ENCODE measurements around the gene MAEL. TPM values are rescaled to one million over a fixed set of nuclear protein-coding genes. Genes with fewer than 3 reads are reported as not detected.

The MAEL gene
- polyA plus RNA-seq, 4 donors = 0.10 TPM; not detected in 3

DNA sequence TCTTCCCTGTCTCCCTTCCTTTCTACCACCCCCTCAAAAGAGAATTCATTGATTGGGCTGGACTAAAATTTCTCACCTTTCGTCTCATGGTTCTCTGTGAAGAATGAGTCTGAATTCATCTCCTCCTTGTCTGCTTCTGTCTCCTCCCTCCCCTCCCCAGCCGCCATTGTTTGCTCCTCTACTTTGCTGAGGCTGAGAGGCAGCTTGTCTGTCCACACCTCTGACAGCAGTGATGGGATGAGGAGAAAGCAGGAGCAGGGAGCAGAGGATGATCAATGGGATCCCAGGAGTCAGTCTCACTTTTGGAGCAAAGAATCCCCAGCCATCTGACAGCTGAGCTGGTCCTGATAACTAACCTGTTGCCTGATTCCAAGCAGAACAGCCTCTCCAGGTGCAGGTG is 16.3 kb upstream of the MAEL start:
- 34 to 57% (median 52%) methylated on average over 2 of the region's 2 CpGs for WGBS, 3 donors

GRCh38 chr1:166974647-166975345 is 14.3 kb upstream of the MAEL start:
- peak; percentile 4 to 31 for DNase-seq

More for the DNA sequence above, 16.3 kb upstream of the MAEL start:
- H3K27me3 ChIP-seq (ENCODE audit: control insufficient read depth in 3 of 3, insufficient read depth in 3 of 3, low read length in 3 of 3) = peaks cover 0 to 61% (median 4%) of the 10 kb centered on the region in 3 donors
- H3K27ac ChIP-seq (ENCODE audit: low read depth in 1 of 3, low read length in 2 of 3) = no peak overlapping the region
- H3K9me3 ChIP-seq (ENCODE audit: control insufficient read depth in 2 of 2, insufficient read depth in 1 of 2, low read depth in 1 of 2, low read length in 1 of 2) = no peaks in the 10 kb centered on the region
- no peak for DNase-seq
- H3K36me3 ChIP-seq (ENCODE audit: control insufficient read depth in 3 of 3, insufficient read depth in 2 of 3, low read depth in 1 of 3, low read length in 3 of 3) = no peaks in the 10 kb centered on the region
- no peak overlapping the region for H3K4me3 ChIP-seq (ENCODE audit: low read depth in 1 of 3, low read length in 3 of 3)
- no peaks in the 10 kb centered on the region for H3K4me1 ChIP-seq (ENCODE audit: control insufficient read depth in 3 of 3, insufficient read depth in 2 of 3, low read depth in 1 of 3, low read length in 2 of 3)
- no peak for FAIRE-seq

GRCh38 chr1:166975361-166976129 is 13.5 kb upstream of the MAEL start, which contains the start of gene ILDR2:
TSS of gene ILDR2 (minus strand) at chr1:166975540. CDS start at chr1:166975268, 272 bp downstream.
- no peak for FAIRE-seq

More at GRCh38 chr1:166974647-166975345, 14.3 kb upstream of the MAEL start:
- Histone ChIP-seq H3K4me3 (ENCODE audit: low read depth in 1 of 3, low read length in 3 of 3) (peak overlapping the region; percentile 42 to 81 (median 63)), H3K9me3 (ENCODE audit: control insufficient read depth in 2 of 2, insufficient read depth in 1 of 2, low read depth in 1 of 2, low read length in 1 of 2) (no peaks in the 10 kb centered on the region), H3K27ac (ENCODE audit: low read depth in 1 of 3, low read length in 2 of 3) (no peak overlapping the region), H3K27me3 (ENCODE audit: control insufficient read depth in 3 of 3, insufficient read depth in 3 of 3, low read length in 3 of 3) (peaks cover 0 to 70% (median 2%) of the 10 kb centered on the region in 3 donors), H3K36me3 (ENCODE audit: control insufficient read depth in 3 of 3, insufficient read depth in 2 of 3, low read depth in 1 of 3, low read length in 3 of 3) (no peaks in the 10 kb centered on the region), H3K4me1 (ENCODE audit: control insufficient read depth in 3 of 3, insufficient read depth in 2 of 3, low read depth in 1 of 3, low read length in 2 of 3) (no peaks in the 10 kb centered on the region)
- FAIRE-seq = no peak
- WGBS, 3 donors = 1 to 3% (median 2%) methylated on average over 17 of the region's 17 CpGs

DNA sequence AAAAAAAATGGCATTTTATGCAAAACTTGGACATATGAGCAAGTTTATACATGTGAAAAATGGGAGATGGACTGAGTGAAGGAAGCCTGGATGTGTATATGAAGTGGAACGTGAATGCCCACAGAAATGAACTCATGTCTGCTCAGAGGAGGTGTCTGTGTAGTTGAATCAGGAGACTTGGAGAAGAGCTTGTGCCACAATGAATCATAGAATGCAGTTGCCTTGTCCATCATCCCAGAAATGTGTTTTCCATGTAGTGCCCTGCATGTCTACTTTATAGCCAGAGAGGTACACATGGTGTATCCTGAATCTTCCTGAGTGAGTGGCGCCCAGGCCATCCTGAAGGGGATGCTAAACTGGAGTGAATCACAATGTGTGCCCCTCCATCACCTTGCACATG is 11.1 kb upstream of the MAEL start:
- H3K36me3 ChIP-seq (ENCODE audit: control insufficient read depth in 3 of 3, insufficient read depth in 2 of 3, low read depth in 1 of 3, low read length in 3 of 3) = no peaks in the 10 kb centered on the region
- H3K4me3 ChIP-seq (ENCODE audit: low read depth in 1 of 3, low read length in 3 of 3) = no peak overlapping the region
- H3K27ac ChIP-seq (ENCODE audit: low read depth in 1 of 3, low read length in 2 of 3) = no peak overlapping the region
- no peaks in the 10 kb centered on the region for H3K9me3 ChIP-seq (ENCODE audit: control insufficient read depth in 2 of 2, insufficient read depth in 1 of 2, low read depth in 1 of 2, low read length in 1 of 2)
- H3K4me1 ChIP-seq (ENCODE audit: control insufficient read depth in 3 of 3, insufficient read depth in 2 of 3, low read depth in 1 of 3, low read length in 2 of 3) = no peaks in the 10 kb centered on the region
- WGBS, 3 donors = 86 to 96% (median 89%) methylated on average over 2 of the region's 2 CpGs
- peaks cover 0 to 55% (median 4%) of the 10 kb centered on the region in 3 donors for H3K27me3 ChIP-seq (ENCODE audit: control insufficient read depth in 3 of 3, insufficient read depth in 3 of 3, low read length in 3 of 3)
- DNase-seq = no peak
- no peak for FAIRE-seq

More at GRCh38 chr1:166975361-166976129, 13.5 kb upstream of the MAEL start, which contains the start of gene ILDR2:
- 1% methylated on average over 50 to 97 of the region's 97 CpGs for WGBS, 3 donors
- DNase-seq = peak; percentile 32 to 60
- Histone ChIP-seq H3K4me1 (ENCODE audit: control insufficient read depth in 3 of 3, insufficient read depth in 2 of 3, low read depth in 1 of 3, low read length in 2 of 3) (no peaks in the 10 kb centered on the region), H3K9me3 (ENCODE audit: control insufficient read depth in 2 of 2, insufficient read depth in 1 of 2, low read depth in 1 of 2, low read length in 1 of 2) (no peaks in the 10 kb centered on the region), H3K27ac (ENCODE audit: low read depth in 1 of 3, low read length in 2 of 3) (no peak within 1 kb of the TSS), H3K4me3 (ENCODE audit: low read depth in 1 of 3, low read length in 3 of 3) (peak within 1 kb of the TSS; percentile 53 to 81 (median 63)), H3K36me3 (ENCODE audit: control insufficient read depth in 3 of 3, insufficient read depth in 2 of 3, low read depth in 1 of 3, low read length in 3 of 3) (no peaks in the 10 kb centered on the region), H3K27me3 (ENCODE audit: control insufficient read depth in 3 of 3, insufficient read depth in 3 of 3, low read length in 3 of 3) (peaks cover 0 to 69% (median 4%) of the 10 kb centered on the region in 3 donors)

DNA sequence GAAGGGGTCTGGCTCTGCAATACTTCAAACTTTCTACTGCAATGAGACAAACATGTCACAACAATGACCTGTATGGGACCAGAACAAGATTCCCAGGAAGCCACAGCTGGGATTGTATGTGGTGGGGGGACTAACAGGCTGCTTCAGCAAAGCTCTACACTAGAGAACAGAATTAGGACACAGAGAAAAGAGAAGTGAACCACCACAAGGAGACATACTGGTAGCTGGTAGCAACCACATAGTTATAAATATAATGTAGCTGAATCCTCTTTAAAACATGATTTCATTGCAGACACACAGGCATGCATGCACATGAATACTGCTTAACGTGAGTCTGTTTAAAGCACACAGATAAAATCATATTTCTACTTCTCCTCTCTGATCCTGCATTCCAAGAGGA is 10.3 kb upstream of the MAEL start:
- FAIRE-seq (no peak), DNase-seq (no peak)
- no peaks in the 10 kb centered on the region for H3K9me3 ChIP-seq (ENCODE audit: control insufficient read depth in 2 of 2, insufficient read depth in 1 of 2, low read depth in 1 of 2, low read length in 1 of 2)
- peaks cover 0 to 46% (median 5%) of the 10 kb centered on the region in 3 donors for H3K27me3 ChIP-seq (ENCODE audit: control insufficient read depth in 3 of 3, insufficient read depth in 3 of 3, low read length in 3 of 3)
- H3K4me3 ChIP-seq (ENCODE audit: low read depth in 1 of 3, low read length in 3 of 3) = no peak overlapping the region
- no peaks in the 10 kb centered on the region for H3K36me3 ChIP-seq (ENCODE audit: control insufficient read depth in 3 of 3, insufficient read depth in 2 of 3, low read depth in 1 of 3, low read length in 3 of 3)
- H3K27ac ChIP-seq (ENCODE audit: low read depth in 1 of 3, low read length in 2 of 3) = no peak overlapping the region
- 48 to 56% (median 56%) methylated on average over 1 of the region's 1 CpG for WGBS, 3 donors
- no peaks in the 10 kb centered on the region for H3K4me1 ChIP-seq (ENCODE audit: control insufficient read depth in 3 of 3, insufficient read depth in 2 of 3, low read depth in 1 of 3, low read length in 2 of 3)

DNA sequence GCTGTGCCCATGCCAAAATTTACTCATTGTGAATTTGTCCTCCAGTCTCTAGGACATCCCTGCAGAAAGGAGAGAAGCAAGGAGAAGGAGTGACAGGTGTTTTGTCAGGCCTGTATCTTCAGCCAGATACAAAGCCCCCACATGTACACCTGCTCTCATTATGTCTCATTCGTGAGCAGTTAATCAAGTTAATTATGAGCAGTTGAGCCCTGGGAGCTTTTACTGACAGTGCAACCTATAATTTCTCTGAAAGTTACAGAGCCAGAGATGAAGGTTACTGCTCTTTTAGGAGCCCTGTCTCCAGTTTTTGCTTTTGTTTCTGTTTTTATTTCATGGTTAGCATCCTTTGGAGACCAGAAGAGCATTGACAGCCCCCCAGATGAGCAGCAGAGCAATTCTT is 8.7 kb upstream of the MAEL start:
- WGBS, 3 donors = 32 to 67% (median 44%) methylated on average over 1 of the region's 1 CpG
- no peak for FAIRE-seq

DNA sequence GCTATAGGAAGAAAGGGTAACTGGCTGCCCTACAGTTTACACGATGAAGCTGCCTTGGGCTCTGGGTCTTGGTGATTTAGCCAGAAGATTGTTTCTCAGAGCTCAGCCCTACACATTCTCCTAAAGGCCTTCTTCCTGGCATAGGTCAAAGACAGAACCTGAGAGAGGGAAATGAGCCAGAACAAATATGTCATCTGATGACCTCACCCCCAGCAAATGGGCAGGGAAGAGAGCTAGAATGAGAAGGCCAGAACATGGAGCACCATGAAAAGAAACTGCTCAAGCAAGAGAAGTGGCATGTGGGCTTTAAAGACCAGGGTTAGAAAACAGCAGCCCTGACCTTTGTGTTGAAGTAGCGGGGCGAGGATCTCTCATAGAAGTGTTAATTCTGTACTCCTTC is 8.3 kb upstream of the MAEL start:
- no peak overlapping the region for H3K27ac ChIP-seq (ENCODE audit: low read depth in 1 of 3, low read length in 2 of 3)
- no peaks in the 10 kb centered on the region for H3K9me3 ChIP-seq (ENCODE audit: control insufficient read depth in 2 of 2, insufficient read depth in 1 of 2, low read depth in 1 of 2, low read length in 1 of 2)
- H3K4me1 ChIP-seq (ENCODE audit: control insufficient read depth in 3 of 3, insufficient read depth in 2 of 3, low read depth in 1 of 3, low read length in 2 of 3) = no peaks in the 10 kb centered on the region
- H3K27me3 ChIP-seq (ENCODE audit: control insufficient read depth in 3 of 3, insufficient read depth in 3 of 3, low read length in 3 of 3) = peaks cover 0 to 31% (median 9%) of the 10 kb centered on the region in 3 donors
- WGBS, 3 donors = 82 to 88% (median 84%) methylated on average over 3 of the region's 3 CpGs
- no peaks in the 10 kb centered on the region for H3K36me3 ChIP-seq (ENCODE audit: control insufficient read depth in 3 of 3, insufficient read depth in 2 of 3, low read depth in 1 of 3, low read length in 3 of 3)
- FAIRE-seq (no peak), DNase-seq (no peak)
- no peak overlapping the region for H3K4me3 ChIP-seq (ENCODE audit: low read depth in 1 of 3, low read length in 3 of 3)

More for the DNA sequence above, 8.7 kb upstream of the MAEL start:
- DNase-seq = no peak
- no peak overlapping the region for H3K4me3 ChIP-seq (ENCODE audit: low read depth in 1 of 3, low read length in 3 of 3)
- H3K36me3 ChIP-seq (ENCODE audit: control insufficient read depth in 3 of 3, insufficient read depth in 2 of 3, low read depth in 1 of 3, low read length in 3 of 3) = no peaks in the 10 kb centered on the region
- peaks cover 0 to 33% (median 9%) of the 10 kb centered on the region in 3 donors for H3K27me3 ChIP-seq (ENCODE audit: control insufficient read depth in 3 of 3, insufficient read depth in 3 of 3, low read length in 3 of 3)
- H3K4me1 ChIP-seq (ENCODE audit: control insufficient read depth in 3 of 3, insufficient read depth in 2 of 3, low read depth in 1 of 3, low read length in 2 of 3) = no peaks in the 10 kb centered on the region
- H3K9me3 ChIP-seq (ENCODE audit: control insufficient read depth in 2 of 2, insufficient read depth in 1 of 2, low read depth in 1 of 2, low read length in 1 of 2) = no peaks in the 10 kb centered on the region
- H3K27ac ChIP-seq (ENCODE audit: low read depth in 1 of 3, low read length in 2 of 3) = no peak overlapping the region

- WGBS, 3 donors = 48 to 96% (median 89%) methylated on average over 1 of the region's 1 CpG
- Histone ChIP-seq H3K9me3 (ENCODE audit: control insufficient read depth in 2 of 2, insufficient read depth in 1 of 2, low read depth in 1 of 2, low read length in 1 of 2) (no peaks in the 10 kb centered on the region), H3K27ac (ENCODE audit: low read depth in 1 of 3, low read length in 2 of 3) (no peak overlapping the region), H3K36me3 (ENCODE audit: control insufficient read depth in 3 of 3, insufficient read depth in 2 of 3, low read depth in 1 of 3, low read length in 3 of 3) (no peaks in the 10 kb centered on the region), H3K27me3 (ENCODE audit: control insufficient read depth in 3 of 3, insufficient read depth in 3 of 3, low read length in 3 of 3) (peaks cover 0 to 24% (median 9%) of the 10 kb centered on the region in 3 donors), H3K4me3 (ENCODE audit: low read depth in 1 of 3, low read length in 3 of 3) (no peak overlapping the region), H3K4me1 (ENCODE audit: control insufficient read depth in 3 of 3, insufficient read depth in 2 of 3, low read depth in 1 of 3, low read length in 2 of 3) (no peaks in the 10 kb centered on the region)
- FAIRE-seq (no peak), DNase-seq (no peak)
Observed at GRCh38 chr1:166981589-166981988, 7.5 kb upstream of the MAEL start.
